ENCODE measurements around the gene PRDM16. TPM values are rescaled to one million over a fixed set of nuclear protein-coding genes. Genes with fewer than 3 reads are reported as not detected.

PRDM16 gene
- total and polyA plus RNA-seq, 2 of the 13 experiments (the other 11 are each of a cell fraction or from before 2014, with no cell fraction given): 0.15 to 0.81 TPM

GRCh38 chr1:3326516-3327388 lies 257.7 kb downstream of the PRDM16 start (continued):
- TF ChIP-seq, protein P1, sequence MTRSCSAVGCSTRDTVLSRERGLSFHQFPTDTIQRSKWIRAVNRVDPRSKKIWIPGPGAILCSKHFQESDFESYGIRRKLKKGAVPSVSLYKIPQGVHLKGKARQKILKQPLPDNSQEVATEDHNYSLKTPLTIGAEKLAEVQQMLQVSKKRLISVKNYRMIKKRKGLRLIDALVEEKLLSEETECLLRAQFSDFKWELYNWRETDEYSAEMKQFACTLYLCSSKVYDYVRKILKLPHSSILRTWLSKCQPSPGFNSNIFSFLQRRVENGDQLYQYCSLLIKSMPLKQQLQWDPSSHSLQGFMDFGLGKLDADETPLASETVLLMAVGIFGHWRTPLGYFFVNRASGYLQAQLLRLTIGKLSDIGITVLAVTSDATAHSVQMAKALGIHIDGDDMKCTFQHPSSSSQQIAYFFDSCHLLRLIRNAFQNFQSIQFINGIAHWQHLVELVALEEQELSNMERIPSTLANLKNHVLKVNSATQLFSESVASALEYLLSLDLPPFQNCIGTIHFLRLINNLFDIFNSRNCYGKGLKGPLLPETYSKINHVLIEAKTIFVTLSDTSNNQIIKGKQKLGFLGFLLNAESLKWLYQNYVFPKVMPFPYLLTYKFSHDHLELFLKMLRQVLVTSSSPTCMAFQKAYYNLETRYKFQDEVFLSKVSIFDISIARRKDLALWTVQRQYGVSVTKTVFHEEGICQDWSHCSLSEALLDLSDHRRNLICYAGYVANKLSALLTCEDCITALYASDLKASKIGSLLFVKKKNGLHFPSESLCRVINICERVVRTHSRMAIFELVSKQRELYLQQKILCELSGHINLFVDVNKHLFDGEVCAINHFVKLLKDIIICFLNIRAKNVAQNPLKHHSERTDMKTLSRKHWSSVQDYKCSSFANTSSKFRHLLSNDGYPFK (CRISPR knock-in tag; IDR thresholded peaks at IDR 0.05; ENCODE audit: borderline replicate concordance): peak; percentile 91
- TF ChIP-seq ZZZ3 (CRISPR knock-in tag; IDR thresholded peaks at IDR 0.05; ENCODE audit: borderline replicate concordance): no peak; the same call in 1 of the 2 replicates
- no peak for TF ChIP-seq KLF16 (CRISPR knock-in tag; IDR thresholded peaks at IDR 0.05)
- no peak for TF ChIP-seq PAWR (CRISPR knock-in tag; IDR thresholded peaks at IDR 0.05; ENCODE audit: borderline replicate concordance)
- peak; percentile 51; the same call in 1 of the 2 replicates for TF ChIP-seq ZSCAN29 (CRISPR knock-in tag; conservative IDR thresholded peaks at IDR 0.05)
- no peak for TF ChIP-seq ATRX (CRISPR knock-in tag; IDR thresholded peaks at IDR 0.05; ENCODE audit: borderline replicate concordance)
- no peak; the same call in 1 of the 2 replicates for TF ChIP-seq ZNF619 (CRISPR knock-in tag; IDR thresholded peaks at IDR 0.05)
- no peak for TF ChIP-seq GTF3A (CRISPR knock-in tag; conservative IDR thresholded peaks at IDR 0.05)
- TF ChIP-seq ZFX (CRISPR knock-in tag; IDR thresholded peaks at IDR 0.05; ENCODE audit: low read depth): peak; percentile 85
- TF ChIP-seq, protein P2, sequence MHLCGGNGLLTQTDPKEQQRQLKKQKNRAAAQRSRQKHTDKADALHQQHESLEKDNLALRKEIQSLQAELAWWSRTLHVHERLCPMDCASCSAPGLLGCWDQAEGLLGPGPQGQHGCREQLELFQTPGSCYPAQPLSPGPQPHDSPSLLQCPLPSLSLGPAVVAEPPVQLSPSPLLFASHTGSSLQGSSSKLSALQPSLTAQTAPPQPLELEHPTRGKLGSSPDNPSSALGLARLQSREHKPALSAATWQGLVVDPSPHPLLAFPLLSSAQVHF (CRISPR knock-in tag; IDR thresholded peaks at IDR 0.05): no peak
- TF ChIP-seq PCBP2 (optimal IDR thresholded peaks at IDR 0.05; ENCODE audit: low read depth, low read length, poor library complexity, severe bottlenecking): no peak
- TF ChIP-seq, protein P3, sequence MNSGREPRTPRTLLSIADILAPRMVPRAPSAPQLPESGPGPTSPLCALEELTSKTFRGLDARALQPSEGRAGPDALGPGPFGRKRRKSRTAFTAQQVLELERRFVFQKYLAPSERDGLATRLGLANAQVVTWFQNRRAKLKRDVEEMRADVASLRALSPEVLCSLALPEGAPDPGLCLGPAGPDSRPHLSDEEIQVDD (CRISPR knock-in tag; IDR thresholded peaks at IDR 0.05; ENCODE audit: borderline replicate concordance): no peak
- TF ChIP-seq, protein P4, sequence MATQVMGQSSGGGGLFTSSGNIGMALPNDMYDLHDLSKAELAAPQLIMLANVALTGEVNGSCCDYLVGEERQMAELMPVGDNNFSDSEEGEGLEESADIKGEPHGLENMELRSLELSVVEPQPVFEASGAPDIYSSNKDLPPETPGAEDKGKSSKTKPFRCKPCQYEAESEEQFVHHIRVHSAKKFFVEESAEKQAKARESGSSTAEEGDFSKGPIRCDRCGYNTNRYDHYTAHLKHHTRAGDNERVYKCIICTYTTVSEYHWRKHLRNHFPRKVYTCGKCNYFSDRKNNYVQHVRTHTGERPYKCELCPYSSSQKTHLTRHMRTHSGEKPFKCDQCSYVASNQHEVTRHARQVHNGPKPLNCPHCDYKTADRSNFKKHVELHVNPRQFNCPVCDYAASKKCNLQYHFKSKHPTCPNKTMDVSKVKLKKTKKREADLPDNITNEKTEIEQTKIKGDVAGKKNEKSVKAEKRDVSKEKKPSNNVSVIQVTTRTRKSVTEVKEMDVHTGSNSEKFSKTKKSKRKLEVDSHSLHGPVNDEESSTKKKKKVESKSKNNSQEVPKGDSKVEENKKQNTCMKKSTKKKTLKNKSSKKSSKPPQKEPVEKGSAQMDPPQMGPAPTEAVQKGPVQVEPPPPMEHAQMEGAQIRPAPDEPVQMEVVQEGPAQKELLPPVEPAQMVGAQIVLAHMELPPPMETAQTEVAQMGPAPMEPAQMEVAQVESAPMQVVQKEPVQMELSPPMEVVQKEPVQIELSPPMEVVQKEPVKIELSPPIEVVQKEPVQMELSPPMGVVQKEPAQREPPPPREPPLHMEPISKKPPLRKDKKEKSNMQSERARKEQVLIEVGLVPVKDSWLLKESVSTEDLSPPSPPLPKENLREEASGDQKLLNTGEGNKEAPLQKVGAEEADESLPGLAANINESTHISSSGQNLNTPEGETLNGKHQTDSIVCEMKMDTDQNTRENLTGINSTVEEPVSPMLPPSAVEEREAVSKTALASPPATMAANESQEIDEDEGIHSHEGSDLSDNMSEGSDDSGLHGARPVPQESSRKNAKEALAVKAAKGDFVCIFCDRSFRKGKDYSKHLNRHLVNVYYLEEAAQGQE (IDR thresholded peaks at IDR 0.05; ENCODE audit: borderline replicate concordance in 1 of 2, low read depth in 1 of 2, low read length in 2 of 2): no peak
- TF ChIP-seq DMAP1 (CRISPR knock-in tag; IDR thresholded peaks at IDR 0.05): peak; percentile 53; the same call in 1 of the 2 replicates
- TF ChIP-seq, protein P5, sequence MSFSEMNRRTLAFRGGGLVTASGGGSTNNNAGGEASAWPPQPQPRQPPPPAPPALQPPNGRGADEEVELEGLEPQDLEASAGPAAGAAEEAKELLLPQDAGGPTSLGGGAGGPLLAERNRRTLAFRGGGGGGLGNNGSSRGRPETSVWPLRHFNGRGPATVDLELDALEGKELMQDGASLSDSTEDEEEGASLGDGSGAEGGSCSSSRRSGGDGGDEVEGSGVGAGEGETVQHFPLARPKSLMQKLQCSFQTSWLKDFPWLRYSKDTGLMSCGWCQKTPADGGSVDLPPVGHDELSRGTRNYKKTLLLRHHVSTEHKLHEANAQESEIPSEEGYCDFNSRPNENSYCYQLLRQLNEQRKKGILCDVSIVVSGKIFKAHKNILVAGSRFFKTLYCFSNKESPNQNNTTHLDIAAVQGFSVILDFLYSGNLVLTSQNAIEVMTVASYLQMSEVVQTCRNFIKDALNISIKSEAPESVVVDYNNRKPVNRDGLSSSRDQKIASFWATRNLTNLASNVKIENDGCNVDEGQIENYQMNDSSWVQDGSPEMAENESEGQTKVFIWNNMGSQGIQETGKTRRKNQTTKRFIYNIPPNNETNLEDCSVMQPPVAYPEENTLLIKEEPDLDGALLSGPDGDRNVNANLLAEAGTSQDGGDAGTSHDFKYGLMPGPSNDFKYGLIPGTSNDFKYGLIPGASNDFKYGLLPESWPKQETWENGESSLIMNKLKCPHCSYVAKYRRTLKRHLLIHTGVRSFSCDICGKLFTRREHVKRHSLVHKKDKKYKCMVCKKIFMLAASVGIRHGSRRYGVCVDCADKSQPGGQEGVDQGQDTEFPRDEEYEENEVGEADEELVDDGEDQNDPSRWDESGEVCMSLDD (CRISPR knock-in tag; IDR thresholded peaks at IDR 0.05; ENCODE audit: borderline replicate concordance): no peak
- no peak for TF ChIP-seq ZNF773 (CRISPR knock-in tag; IDR thresholded peaks at IDR 0.05; ENCODE audit: borderline replicate concordance)
